Spinal cord (tissue), 10 donors: ENCODE measurements around the gene SUSD3. TPM values are rescaled to one million over a fixed set of nuclear protein-coding genes. Genes with fewer than 3 reads are reported as not detected.

ENCODE experiments used
- DNase-seq, 6 donors: peaks; one replicate each; pipeline versions ENCODE4 v3.0.0 to v3.0.0-alpha.2; 2013 to 2015; ENCODE audit warnings: low spot score in 6 of 6, low read depth in 4 of 6
- H3K27ac ChIP-seq: one replicate; pipeline ENCODE4 v1.5.1; 2013; ENCODE audit warnings: low read depth, low read length, control low read depth
- H3K27me3 ChIP-seq: one replicate; pipeline ENCODE4 v1.6.1; 2013; ENCODE audit warnings: low read length; ENCODE audit not compliant: control insufficient read depth, insufficient read depth
- H3K36me3 ChIP-seq: one replicate; pipeline ENCODE4 v1.6.1; 2013; ENCODE audit warnings: low read length; ENCODE audit not compliant: control insufficient read depth, insufficient read depth
- H3K4me1 ChIP-seq: one replicate; pipeline ENCODE4 v1.6.1; 2013; ENCODE audit warnings: low read length; ENCODE audit not compliant: control insufficient read depth, insufficient read depth
- H3K4me3 ChIP-seq: one replicate; pipeline ENCODE4 v1.5.1; 2013; ENCODE audit warnings: low read depth, low read length, control low read depth
- H3K9me3 ChIP-seq: one replicate; pipeline ENCODE4 v1.6.1; 2013; ENCODE audit warnings: low read length; ENCODE audit not compliant: control insufficient read depth, insufficient read depth
- WGBS: methylation state at CpG from one replicate; pipeline ENCODE4 v1.1.5; 2013; ENCODE audit warnings: missing lambda C conversion rate; ENCODE audit not compliant: insufficient coverage; 5-methylcytosine and 5-hydroxymethylcytosine counted together
- polyA plus RNA-seq, 2 donors: library from polyadenylated mRNA; unstranded; fragments of 120-200 nt; gene quantifications; one replicate each; pipeline ENCODE4 v1.2.1, GENCODE V29; 2013; ENCODE audit not compliant: insufficient read length in 2 of 2
- total RNA-seq, 2 donors: library from RNA; depleted of rRNA in 1 of 2; stranded (reverse); fragments of 120-200 nt in 1 of 2; fragments of >200 nt in 1 of 2; gene quantifications; one replicate each; pipeline versions ENCODE4 v1.2.3 to v1.2.4, GENCODE V29; 2013 to 2014
- donor health status: healthy.

The SUSD3 gene
- total and polyA plus RNA-seq, 4 donors, result 3.1 to 6.3 (median 4.9) TPM

GRCh38 chr9:93017621-93018020, 40.9 kb upstream of the SUSD3 start:
- peaks cover 73% of the 10 kb centered on the region for H3K36me3 ChIP-seq
- no peaks in the 10 kb centered on the region for H3K9me3 ChIP-seq
- DNase-seq, result no peak
- 93% methylated on average over 7 of the region's 9 CpGs for WGBS
- H3K27me3 ChIP-seq, result no peaks in the 10 kb centered on the region
- H3K4me1 ChIP-seq, result peaks cover 6% of the 10 kb centered on the region
- H3K4me3 ChIP-seq, result no peak overlapping the region
- H3K27ac ChIP-seq, result no peak overlapping the region

- DNase-seq, result no peak
- WGBS, result 94% methylated on average over 5 of the region's 11 CpGs
Observed at GRCh38 chr9:93020151-93020550, 38.4 kb upstream of the SUSD3 start.

GRCh38 chr9:93020771-93021670, 37.5 kb upstream of the SUSD3 start:
- Histone ChIP-seq H3K9me3 (no peaks in the 10 kb centered on the region), H3K27ac (no peak overlapping the region), H3K4me1 (peaks cover 9% of the 10 kb centered on the region), H3K36me3 (peaks cover 80% of the 10 kb centered on the region), H3K4me3 (no peak overlapping the region), H3K27me3 (no peaks in the 10 kb centered on the region)
- WGBS, result 83% methylated on average over 26 of the region's 27 CpGs
- DNase-seq, result no peak

More at GRCh38 chr9:93020151-93020550, 38.4 kb upstream of the SUSD3 start:
- Histone ChIP-seq H3K36me3 (peaks cover 79% of the 10 kb centered on the region), H3K27me3 (no peaks in the 10 kb centered on the region), H3K4me3 (no peak overlapping the region), H3K27ac (no peak overlapping the region), H3K4me1 (peaks cover 6% of the 10 kb centered on the region), H3K9me3 (no peaks in the 10 kb centered on the region)

GRCh38 chr9:93022066-93022465, 36.4 kb upstream of the SUSD3 start:
- Histone ChIP-seq H3K27me3 (no peaks in the 10 kb centered on the region), H3K4me1 (peaks cover 9% of the 10 kb centered on the region), H3K36me3 (peaks cover 81% of the 10 kb centered on the region), H3K9me3 (no peaks in the 10 kb centered on the region), H3K27ac (no peak overlapping the region), H3K4me3 (no peak overlapping the region)
- DNase-seq, result no peak
- 95% methylated on average over 9 of the region's 9 CpGs for WGBS

GRCh38 chr9:93022721-93023520, 35.6 kb upstream of the SUSD3 start:
- H3K9me3 ChIP-seq, result no peaks in the 10 kb centered on the region
- H3K27ac ChIP-seq, result no peak overlapping the region
- DNase-seq, result no peak
- H3K36me3 ChIP-seq, result peaks cover 77% of the 10 kb centered on the region
- WGBS, result 89% methylated on average over 23 of the region's 23 CpGs
- no peak overlapping the region for H3K4me3 ChIP-seq
- H3K4me1 ChIP-seq, result peaks cover 9% of the 10 kb centered on the region
- no peaks in the 10 kb centered on the region for H3K27me3 ChIP-seq

GRCh38 chr9:93023521-93023815, 35.0 kb upstream of the SUSD3 start:
- Histone ChIP-seq H3K4me3 (no peak overlapping the region), H3K27me3 (no peaks in the 10 kb centered on the region), H3K27ac (no peak overlapping the region), H3K4me1 (peaks cover 9% of the 10 kb centered on the region), H3K9me3 (no peaks in the 10 kb centered on the region), H3K36me3 (peaks cover 77% of the 10 kb centered on the region)
- no peak for DNase-seq
- 88% methylated on average over 2 of the region's 4 CpGs for WGBS

- Histone ChIP-seq H3K27ac (no peak overlapping the region), H3K4me1 (peaks cover 9% of the 10 kb centered on the region), H3K4me3 (no peak overlapping the region), H3K9me3 (no peaks in the 10 kb centered on the region), H3K36me3 (peaks cover 74% of the 10 kb centered on the region), H3K27me3 (no peaks in the 10 kb centered on the region)
- no peak for DNase-seq
- WGBS, result 82% methylated on average over 4 of the region's 4 CpGs
Observed at GRCh38 chr9:93024646-93024910, 33.9 kb upstream of the SUSD3 start.

- no peak for DNase-seq
- no peak overlapping the region for H3K27ac ChIP-seq
- H3K4me1 ChIP-seq, result peaks cover 9% of the 10 kb centered on the region
- WGBS, result 93% methylated on average over 9 of the region's 11 CpGs
- H3K36me3 ChIP-seq, result peaks cover 74% of the 10 kb centered on the region
- no peaks in the 10 kb centered on the region for H3K27me3 ChIP-seq
- no peak overlapping the region for H3K4me3 ChIP-seq
- no peaks in the 10 kb centered on the region for H3K9me3 ChIP-seq
Observed at GRCh38 chr9:93024986-93025630, 33.4 kb upstream of the SUSD3 start.

GRCh38 chr9:93025736-93026135, 32.8 kb upstream of the SUSD3 start:
- 77% methylated on average over 8 of the region's 8 CpGs for WGBS
- no peaks in the 10 kb centered on the region for H3K27me3 ChIP-seq
- no peak overlapping the region for H3K4me3 ChIP-seq
- peaks cover 74% of the 10 kb centered on the region for H3K36me3 ChIP-seq
- no peaks in the 10 kb centered on the region for H3K9me3 ChIP-seq
- H3K4me1 ChIP-seq, result peaks cover 8% of the 10 kb centered on the region
- DNase-seq, result no peak
- H3K27ac ChIP-seq, result no peak overlapping the region
